GM23338 (cell line): ENCODE data around the gene ERC2.

Source experiments
- EZH2 ChIP-seq: fragments of 200-600 bp; sonication (generic); IDR thresholded peaks from one replicate; pipeline ENCODE4 v1.8.0; 2017; ENCODE audit warnings: antibody characterized with exemption, mild to moderate bottlenecking, low read depth; ENCODE audit not compliant: unreplicated experiment
- EZH2phosphoT487 ChIP-seq: fragments of 200-600 bp; sonication (generic); IDR thresholded peaks from one replicate; pipeline ENCODE4 v1.8.1; 2018; ENCODE audit warnings: antibody characterized with exemption; ENCODE audit not compliant: unreplicated experiment
- JUNB ChIP-seq: IDR thresholded peaks from one replicate; pipeline ENCODE4 v1.6.1; 2016; ENCODE audit warnings: antibody characterized with exemption; ENCODE audit not compliant: unreplicated experiment
- POLR2AphosphoS5 ChIP-seq: IDR thresholded peaks from 2 replicates; pipeline ENCODE4 v1.6.1; 2016; ENCODE audit warnings: antibody characterized with exemption, low read depth
- ZNF114 ChIP-seq: fragments of 250-450 bp; sonication (Bioruptor Pico); IDR thresholded peaks from 2 replicates; pipeline ENCODE4 v1.5.0; 2020; ENCODE audit warnings: mild to moderate bottlenecking, moderate library complexity
- TF ChIP-seq, protein P1 (sequence below), 2 experiments: fragments of 200-600 bp in 1 of 2; sonication (generic) in 1 of 2; conservative IDR thresholded peaks; 2 replicates each; pipeline versions ENCODE4 v1.5.1 to v1.6.1; 2016 to 2017; ENCODE audit warnings: antibody characterized with exemption in 2 of 2, low read depth in 2 of 2, mild to moderate bottlenecking in 2 of 2, moderate library complexity in 1 of 2

DNA sequence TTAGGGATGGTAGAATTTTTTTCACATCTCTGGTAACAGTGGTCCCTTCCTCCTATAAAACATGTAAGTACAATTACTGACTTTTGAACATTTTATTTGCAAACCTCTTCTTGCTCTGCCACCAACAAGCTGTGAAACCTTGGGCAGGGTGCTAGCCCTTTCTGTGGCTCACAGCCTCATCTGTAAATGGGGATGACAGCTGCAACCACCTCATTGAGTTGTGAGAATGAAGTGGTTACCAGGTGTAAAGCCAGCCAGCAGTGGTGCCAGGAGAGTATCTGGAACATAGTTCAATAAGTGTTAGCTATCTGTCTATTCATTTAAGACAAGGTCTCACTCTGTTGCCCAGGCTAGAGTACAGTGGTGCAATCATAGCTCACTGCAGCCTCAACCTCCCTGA lies 278.1 kb downstream of the ERC2 start:
- TF ChIP-seq, protein P1, sequence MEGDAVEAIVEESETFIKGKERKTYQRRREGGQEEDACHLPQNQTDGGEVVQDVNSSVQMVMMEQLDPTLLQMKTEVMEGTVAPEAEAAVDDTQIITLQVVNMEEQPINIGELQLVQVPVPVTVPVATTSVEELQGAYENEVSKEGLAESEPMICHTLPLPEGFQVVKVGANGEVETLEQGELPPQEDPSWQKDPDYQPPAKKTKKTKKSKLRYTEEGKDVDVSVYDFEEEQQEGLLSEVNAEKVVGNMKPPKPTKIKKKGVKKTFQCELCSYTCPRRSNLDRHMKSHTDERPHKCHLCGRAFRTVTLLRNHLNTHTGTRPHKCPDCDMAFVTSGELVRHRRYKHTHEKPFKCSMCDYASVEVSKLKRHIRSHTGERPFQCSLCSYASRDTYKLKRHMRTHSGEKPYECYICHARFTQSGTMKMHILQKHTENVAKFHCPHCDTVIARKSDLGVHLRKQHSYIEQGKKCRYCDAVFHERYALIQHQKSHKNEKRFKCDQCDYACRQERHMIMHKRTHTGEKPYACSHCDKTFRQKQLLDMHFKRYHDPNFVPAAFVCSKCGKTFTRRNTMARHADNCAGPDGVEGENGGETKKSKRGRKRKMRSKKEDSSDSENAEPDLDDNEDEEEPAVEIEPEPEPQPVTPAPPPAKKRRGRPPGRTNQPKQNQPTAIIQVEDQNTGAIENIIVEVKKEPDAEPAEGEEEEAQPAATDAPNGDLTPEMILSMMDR (conservative IDR thresholded peaks at IDR 0.05; ENCODE audit: low read depth in 2 of 2), result no peak
- TF ChIP-seq EZH2 (no peak), POLR2AphosphoS5 (no peak), EZH2phosphoT487 (no peak), ZNF114 (CRISPR knock-in tag) (no peak), JUNB (no peak)
